NK-92 (cell line): ENCODE data around the gene CEP295NL.
"Not testable (repeated sequence)": the region's sequence is repeated elsewhere in the genome, so short reads cannot be mapped to it uniquely, and the experiment has no call there.

Experiments used
- DNase-seq: peaks from one replicate; lab custom pipeline; 2025; ENCODE audit not compliant: unreplicated experiment; lab: John Stamatoyannopoulos, UW

The CEP295NL gene

GRCh38 chr17:78905541-78905940, 2.5 kb upstream of the CEP295NL start:
- DNase-seq = no peak

GRCh38 chr17:78905116-78905515, 2.1 kb upstream of the CEP295NL start:
- no peak for DNase-seq

GRCh38 chr17:78904371-78904770, 1.4 kb upstream of the CEP295NL start:
- DNase-seq = no peak

- not testable (repeated sequence) for DNase-seq
These were observed 770 bp downstream of the CEP295NL start for GRCh38 chr17:78902231-78902630.

GRCh38 chr17:78901806-78902205, 1.2 kb downstream of the CEP295NL start:
- no peak for DNase-seq

GRCh38 chr17:78900816-78901215, 2.2 kb downstream of the CEP295NL start:
- DNase-seq = no peak

- DNase-seq = no peak
These were observed 3.4 kb downstream of the CEP295NL start for GRCh38 chr17:78899361-78900260.

- DNase-seq = no peak
These were observed 4.1 kb downstream of the CEP295NL start for GRCh38 chr17:78898947-78899346.

GRCh38 chr17:78898075-78898836, 4.7 kb downstream of the CEP295NL start:
- DNase-seq = no peak

- no peak for DNase-seq
These were observed 5.3 kb downstream of the CEP295NL start for GRCh38 chr17:78897664-78898047.

GRCh38 chr17:78896834-78897663, 6.0 kb downstream of the CEP295NL start:
- no peak for DNase-seq

GRCh38 chr17:78896091-78896833, 6.7 kb downstream of the CEP295NL start:
- DNase-seq = no peak

- DNase-seq = no peak
These were observed 7.7 kb downstream of the CEP295NL start for GRCh38 chr17:78895322-78895721.

GRCh38 chr17:78893684-78894083, 9.3 kb downstream of the CEP295NL start:
- DNase-seq = no peak

GRCh38 chr17:78892936-78893379, 10.0 kb downstream of the CEP295NL start:
- DNase-seq = no peak

GRCh38 chr17:78892520-78892919, 10.5 kb downstream of the CEP295NL start:
- DNase-seq = no peak

GRCh38 chr17:78892062-78892456, 10.9 kb downstream of the CEP295NL start:
- DNase-seq = no peak

GRCh38 chr17:78891406-78892061, 11.5 kb downstream of the CEP295NL start:
- no peak for DNase-seq

GRCh38 chr17:78890498-78890897, 12.5 kb downstream of the CEP295NL start:
- DNase-seq = no peak

- DNase-seq = not testable (repeated sequence)
These were observed 12.9 kb downstream of the CEP295NL start for GRCh38 chr17:78890096-78890495.
